Liver (tissue), 9 donors: ENCODE measurements around the gene CEP164. TPM values are rescaled to one million over a fixed set of nuclear protein-coding genes. Genes with fewer than 3 reads are reported as not detected.

Experiments
- DNase-seq: peaks from one replicate; pipeline ENCODE4 v3.0.0-alpha.2; 2017; ENCODE audit warnings: low spot score
- H3K27ac ChIP-seq, 2 donors: one replicate each; pipeline ENCODE4 v1.7.0; 2013; ENCODE audit warnings: inconsistent platforms in 2 of 2, low read length in 2 of 2, control low read depth in 1 of 2, low read depth in 1 of 2, mild to moderate bottlenecking in 1 of 2
- H3K27me3 ChIP-seq, 4 donors: one replicate each; pipeline versions ENCODE4 v1.6.1 to v1.7.0; 2013; ENCODE audit warnings: low read length in 3 of 4, inconsistent platforms in 1 of 4, mild to moderate bottlenecking in 1 of 4, moderate library complexity in 1 of 4; ENCODE audit not compliant: control insufficient read depth in 4 of 4, insufficient read depth in 4 of 4
- H3K36me3 ChIP-seq, 4 donors: one replicate each; pipeline versions ENCODE4 v1.6.1 to v1.7.0; 2013; ENCODE audit warnings: low read length in 3 of 4, mild to moderate bottlenecking in 3 of 4, low read depth in 1 of 4, moderate library complexity in 1 of 4; ENCODE audit not compliant: control insufficient read depth in 4 of 4, insufficient read depth in 3 of 4
- H3K4me1 ChIP-seq, 4 donors: one replicate each; pipeline versions ENCODE4 v1.6.1 to v1.7.0; 2013; ENCODE audit warnings: low read length in 3 of 4, mild to moderate bottlenecking in 3 of 4, moderate library complexity in 1 of 4; ENCODE audit not compliant: control insufficient read depth in 4 of 4, insufficient read depth in 4 of 4
- H3K4me3 ChIP-seq, 3 donors: one replicate each; pipeline versions ENCODE4 v1.6.1 to v1.7.0; 2013; ENCODE audit warnings: low read length in 3 of 3, control low read depth in 1 of 3, low read depth in 1 of 3, mild to moderate bottlenecking in 1 of 3
- H3K9ac ChIP-seq, 2 donors: one replicate each; pipeline ENCODE4 v1.7.0; 2013; ENCODE audit warnings: low read length in 2 of 2, mild to moderate bottlenecking in 2 of 2, moderate library complexity in 2 of 2, control low read depth in 1 of 2, low read depth in 1 of 2
- H3K9me3 ChIP-seq, 4 donors: one replicate each; pipeline versions ENCODE4 v1.6.1 to v1.7.0; 2013; ENCODE audit warnings: low read length in 3 of 4; ENCODE audit not compliant: control insufficient read depth in 4 of 4
- ATF3 ChIP-seq: IDR thresholded peaks from 2 replicates; pipeline ENCODE4 v1.6.1; 2016; ENCODE audit warnings: antibody characterized with exemption
- CTCF ChIP-seq: fragments of 150-350 bp; IDR thresholded peaks from 2 replicates; pipeline ENCODE4 v1.5.1; 2017; ENCODE audit warnings: improper control_type of control experiment, low read depth, low read length; ENCODE audit not compliant: missing input control
- EGR1 ChIP-seq, 2 donors: IDR thresholded peaks; 2 replicates each; pipeline ENCODE4 v1.6.1; 2016 to 2018; ENCODE audit warnings: antibody characterized with exemption in 2 of 2, low read depth in 2 of 2
- FOXA1 ChIP-seq: IDR thresholded peaks from 2 replicates; pipeline ENCODE4 v1.6.1; 2016; ENCODE audit warnings: antibody characterized with exemption
- FOXA2 ChIP-seq: IDR thresholded peaks from 2 replicates; pipeline ENCODE4 v1.6.1; 2016; ENCODE audit warnings: antibody characterized with exemption
- GABPA ChIP-seq, 2 donors: IDR thresholded peaks in 1 of 2; conservative IDR thresholded peaks in 1 of 2; 2 replicates each; pipeline ENCODE4 v1.6.1; 2016; ENCODE audit warnings: antibody characterized with exemption in 2 of 2, mild to moderate bottlenecking in 1 of 2, moderate library complexity in 1 of 2
- HNF4A ChIP-seq, 2 donors: conservative IDR thresholded peaks; 2 replicates each; pipeline ENCODE4 v1.6.1; 2016; ENCODE audit warnings: antibody characterized with exemption in 2 of 2, mild to moderate bottlenecking in 2 of 2
- HNF4G ChIP-seq: IDR thresholded peaks from 2 replicates; pipeline ENCODE4 v1.6.1; 2016; ENCODE audit warnings: antibody characterized with exemption
- JUND ChIP-seq, 2 donors: IDR thresholded peaks; 2 replicates each; pipeline ENCODE4 v1.6.1; 2016; ENCODE audit warnings: antibody characterized with exemption in 2 of 2
- MAX ChIP-seq: IDR thresholded peaks from 2 replicates; pipeline ENCODE4 v1.6.1; 2016; ENCODE audit warnings: antibody characterized with exemption
- NR2F2 ChIP-seq: IDR thresholded peaks from 2 replicates; pipeline ENCODE4 v1.6.1; 2016; ENCODE audit warnings: antibody characterized with exemption
- RAD21 ChIP-seq, 2 donors: IDR thresholded peaks; 2 replicates each; pipeline ENCODE4 v1.6.1; 2016; ENCODE audit warnings: antibody characterized with exemption in 2 of 2, mild to moderate bottlenecking in 2 of 2
- REST ChIP-seq: IDR thresholded peaks from 2 replicates; pipeline ENCODE4 v1.6.1; 2016; ENCODE audit warnings: antibody characterized with exemption, mild to moderate bottlenecking
- RXRA ChIP-seq, 2 donors: IDR thresholded peaks; 2 replicates each; pipeline ENCODE4 v1.6.1; 2017 to 2018; ENCODE audit warnings: antibody characterized with exemption in 2 of 2, mild to moderate bottlenecking in 1 of 2
- SP1 ChIP-seq: IDR thresholded peaks from 2 replicates; pipeline ENCODE4 v1.6.1; 2018; ENCODE audit warnings: antibody characterized with exemption, mild to moderate bottlenecking
- TAF1 ChIP-seq: conservative IDR thresholded peaks from 2 replicates; pipeline ENCODE4 v1.6.1; 2016; ENCODE audit warnings: antibody characterized with exemption, mild to moderate bottlenecking
- YY1 ChIP-seq: IDR thresholded peaks from 2 replicates; pipeline ENCODE4 v1.6.1; 2016; ENCODE audit warnings: antibody characterized with exemption, mild to moderate bottlenecking
- ZBTB33 ChIP-seq: IDR thresholded peaks from 2 replicates; pipeline ENCODE4 v1.6.1; 2016; ENCODE audit warnings: antibody characterized with exemption
- WGBS: extraction: QIAGEN DNeasy Blood & Tissue Kit; methylation state at CpG from one replicate; pipeline ENCODE4 v1.1.7; 2013; 5-methylcytosine and 5-hydroxymethylcytosine counted together
- polyA plus RNA-seq, 2 donors: library from polyadenylated mRNA; stranded (reverse) in 1 of 2; unstranded in 1 of 2; fragments of 200-250 nt in 1 of 2; fragments of >200 nt in 1 of 2; fragmentation: Nextera tagmentation in 1 of 2; extraction: Ambion mirVana in 1 of 2; gene quantifications; one replicate each; pipeline versions ENCODE4 v1.2.1 to v1.2.3, GENCODE V29; 2013 to 2015
- total RNA-seq, 2 donors: library from RNA; depleted of rRNA; stranded (reverse); fragments of >200 nt; gene quantifications; one replicate each; pipeline ENCODE4 v1.2.3, GENCODE V29; 2014
- donor health status: healthy.
- donor health status: healthy.
- donor health status: healthy.
- donor health status: healthy.
- donor health status: healthy.

The CEP164 gene
- total and polyA plus RNA-seq, 4 donors: 4.1 to 12.3 (median 5.9) TPM

GRCh38 chr11:117440258-117440657 is 112.6 kb downstream of the CEP164 start:
- Histone ChIP-seq H3K9me3 (no peaks in the 10 kb centered on the region), H3K4me3 (no peak overlapping the region)
- no peak for DNase-seq

More at GRCh38 chr11:117440258-117440657, 112.6 kb downstream of the CEP164 start:
- no peaks in the 10 kb centered on the region for H3K36me3 ChIP-seq
- H3K27ac ChIP-seq: no peak overlapping the region
- H3K9ac ChIP-seq: no peak overlapping the region
- no peaks in the 10 kb centered on the region for H3K27me3 ChIP-seq
- H3K4me1 ChIP-seq: no peaks in the 10 kb centered on the region
- WGBS: 87% methylated on average over 8 of the region's 8 CpGs
- TF ChIP-seq NR2F2 (no peak), FOXA2 (no peak), SP1 (no peak), EGR1 (IDR thresholded peaks at IDR 0.05; ENCODE audit: low read depth in 2 of 2) (no peak), FOXA1 (no peak), MAX (no peak), RAD21 (IDR thresholded peaks at IDR 0.05) (no peak), JUND (IDR thresholded peaks at IDR 0.05) (no peak), ATF3 (no peak), ZBTB33 (no peak), HNF4A (conservative IDR thresholded peaks at IDR 0.05) (no peak), CTCF (no peak), REST (no peak), RXRA (IDR thresholded peaks at IDR 0.05) (no peak), GABPA (IDR thresholded peaks at IDR 0.05 in 1 of 2, conservative IDR thresholded peaks at IDR 0.05 in 1 of 2) (no peak), HNF4G (no peak), YY1 (no peak), TAF1 (no peak)
